VCaP (cell line): ENCODE measurements around the gene MTHFR.

Experiments
- H3K27ac ChIP-seq: fragments of 450-650 bp; 2 replicates; pipeline ENCODE4 v1.5.1; 2017
- CTCF ChIP-seq: fragments of 450-650 bp; conservative IDR thresholded peaks from 2 replicates; pipeline ENCODE4 v1.5.1; 2017; ENCODE audit warnings: mild to moderate bottlenecking, moderate library complexity

MTHFR gene

GRCh38 chr1:11792106-11792505, 13.7 kb downstream of the MTHFR start:
- no peak overlapping the region for H3K27ac ChIP-seq
- TF ChIP-seq CTCF: no peak

GRCh38 chr1:11790880-11791715, 14.7 kb downstream of the MTHFR start:
- H3K27ac ChIP-seq: no peak overlapping the region
- no peak for TF ChIP-seq CTCF

- H3K27ac ChIP-seq: no peak overlapping the region
- TF ChIP-seq CTCF: no peak
Measured at GRCh38 chr1:11790101-11790879, 15.5 kb downstream of the MTHFR start.

- H3K27ac ChIP-seq: no peak overlapping the region
- no peak for TF ChIP-seq CTCF
Measured at GRCh38 chr1:11789126-11790067, 16.4 kb downstream of the MTHFR start.

GRCh38 chr1:11788549-11789053, 17.2 kb downstream of the MTHFR start:
- TF ChIP-seq CTCF: no peak
- no peak overlapping the region for H3K27ac ChIP-seq

- TF ChIP-seq CTCF: no peak
- H3K27ac ChIP-seq: no peak overlapping the region
Measured at GRCh38 chr1:11787804-11788436, 17.8 kb downstream of the MTHFR start.
